ENCODE measurements around the gene FNDC8. TPM values are rescaled to one million over a fixed set of nuclear protein-coding genes. Genes with fewer than 3 reads are reported as not detected.

FNDC8 gene
- total and polyA plus RNA-seq, 2 donors from 2014 or later = not detected

- FAIRE-seq (no peak), DNase-seq (no peak)
- intact Hi-C loops (cut with DNase I) = no loop called here
- H3K4me1 ChIP-seq (ENCODE audit: control insufficient read depth in 2 of 3, insufficient read depth in 2 of 3, low read depth in 1 of 3, low read length in 3 of 3) = no peaks in the 10 kb centered on the region
- no peak overlapping the region for H3K9ac ChIP-seq (ENCODE audit: low read length in 3 of 3)
- H3K27me3 ChIP-seq (ENCODE audit: control insufficient read depth, insufficient read depth, low read length) = no peaks in the 10 kb centered on the region
- no peak overlapping the region for H3K27ac ChIP-seq (ENCODE audit: low read depth in 2 of 2, low read length in 2 of 2)
- no peaks in the 10 kb centered on the region for H3K9me3 ChIP-seq (ENCODE audit: control insufficient read depth in 2 of 3, insufficient read depth in 1 of 3, low read length in 3 of 3)
- H3K4me3 ChIP-seq (ENCODE audit: low read length in 3 of 3) = no peak overlapping the region
- no peaks in the 10 kb centered on the region for H3K36me3 ChIP-seq (ENCODE audit: control insufficient read depth in 2 of 3, insufficient read depth in 3 of 3, low read length in 3 of 3)
- no peak for TF ChIP-seq CTCF (IDR thresholded peaks at IDR 0.05; ENCODE audit: borderline replicate concordance, extremely low read depth, insufficient read depth)
Observed at GRCh38 chr17:35154196-35155165, 33.1 kb downstream of the FNDC8 start.

- H3K36me3 ChIP-seq (ENCODE audit: control insufficient read depth in 2 of 3, insufficient read depth in 3 of 3, low read length in 3 of 3) = no peaks in the 10 kb centered on the region
- H3K9ac ChIP-seq (ENCODE audit: low read length in 3 of 3) = no peak overlapping the region
- intact Hi-C loops (cut with DNase I) = no loop called here
- no peak overlapping the region for H3K27ac ChIP-seq (ENCODE audit: low read depth in 2 of 2, low read length in 2 of 2)
- TF ChIP-seq CTCF (IDR thresholded peaks at IDR 0.05; ENCODE audit: borderline replicate concordance, extremely low read depth, insufficient read depth) = no peak
- DNase-seq = no peak
- H3K4me1 ChIP-seq (ENCODE audit: control insufficient read depth in 2 of 3, insufficient read depth in 2 of 3, low read depth in 1 of 3, low read length in 3 of 3) = no peaks in the 10 kb centered on the region
- no peak overlapping the region for H3K4me3 ChIP-seq (ENCODE audit: low read length in 3 of 3)
- no peaks in the 10 kb centered on the region for H3K9me3 ChIP-seq (ENCODE audit: control insufficient read depth in 2 of 3, insufficient read depth in 1 of 3, low read length in 3 of 3)
- FAIRE-seq = no peak
- H3K27me3 ChIP-seq (ENCODE audit: control insufficient read depth, insufficient read depth, low read length) = no peaks in the 10 kb centered on the region
Observed at GRCh38 chr17:35155246-35155645, 33.8 kb downstream of the FNDC8 start.

- no peak overlapping the region for H3K4me3 ChIP-seq (ENCODE audit: low read length in 3 of 3)
- no peaks in the 10 kb centered on the region for H3K4me1 ChIP-seq (ENCODE audit: control insufficient read depth in 2 of 3, insufficient read depth in 2 of 3, low read depth in 1 of 3, low read length in 3 of 3)
- intact Hi-C loops (cut with DNase I) = no loop called here
- no peak overlapping the region for H3K9ac ChIP-seq (ENCODE audit: low read length in 3 of 3)
- FAIRE-seq (no peak), DNase-seq (no peak)
- no peak for TF ChIP-seq CTCF (IDR thresholded peaks at IDR 0.05; ENCODE audit: borderline replicate concordance, extremely low read depth, insufficient read depth)
- H3K27me3 ChIP-seq (ENCODE audit: control insufficient read depth, insufficient read depth, low read length) = no peaks in the 10 kb centered on the region
- no peaks in the 10 kb centered on the region for H3K9me3 ChIP-seq (ENCODE audit: control insufficient read depth in 2 of 3, insufficient read depth in 1 of 3, low read length in 3 of 3)
- no peaks in the 10 kb centered on the region for H3K36me3 ChIP-seq (ENCODE audit: control insufficient read depth in 2 of 3, insufficient read depth in 3 of 3, low read length in 3 of 3)
- no peak overlapping the region for H3K27ac ChIP-seq (ENCODE audit: low read depth in 2 of 2, low read length in 2 of 2)
Observed at GRCh38 chr17:35159940-35160339, 38.5 kb downstream of the FNDC8 start.

Data from kidney (tissue), 14 donors.